Activated T-cell treated with anti-CD3 and anti-CD28 coated beads, Interleukin-2, amount 50 U/mL, for 4 hours (primary cell): ENCODE data around the gene UBN2. TPM values are rescaled to one million over a fixed set of nuclear protein-coding genes. Genes with fewer than 3 reads are reported as not detected.
A peak's percentile ranks its signal among the peaks of the same experiment; 100 is the strongest.
"Not testable (repeated sequence)": the region's sequence is repeated elsewhere in the genome, so short reads cannot be mapped to it uniquely, and the experiment has no call there.

Source experiments
- ATAC-seq, 2 donors: fragments of 200-7000 bp; cut with Tn5 transposase; one replicate each; pipeline ENCODE4 v1.10.0; 2021
- DNase-seq: peaks from one replicate; pipeline ENCODE4 v3.0.0-alpha.2; 2020
- H3K27me3 Mint-ChIP-seq: one replicate; pipeline ENCODE4 v1.8.0; 2021; ENCODE audit warnings: low read depth, mixed read lengths
- H3K36me3 Mint-ChIP-seq: one replicate; pipeline ENCODE4 v1.8.0; 2022; ENCODE audit warnings: mixed read lengths; ENCODE audit not compliant: insufficient read depth
- H3K4me1 Mint-ChIP-seq: one replicate; pipeline ENCODE4 v1.8.0; 2021; ENCODE audit warnings: low read depth, mixed read lengths
- H3K4me3 Mint-ChIP-seq: one replicate; pipeline ENCODE4 v1.8.0; 2021; ENCODE audit warnings: mild to moderate bottlenecking, moderate library complexity, mixed read lengths
- H3K9me3 Mint-ChIP-seq: one replicate; pipeline ENCODE4 v1.8.0; 2021; ENCODE audit warnings: mixed read lengths
- total RNA-seq, 3 donors: library from RNA; stranded (reverse); gene quantifications; one replicate each; pipeline ENCODE4 v1.2.1, GENCODE V29; 2021

UBN2 gene
- 1 to 10 TPM; 5.9 to 8.2 (median 6.7) TPM for total RNA-seq

- no peaks in the 10 kb centered on the region for H3K27me3 Mint-ChIP-seq
- no peaks in the 10 kb centered on the region for H3K9me3 Mint-ChIP-seq
- peaks cover 3% of the 10 kb centered on the region for H3K36me3 Mint-ChIP-seq
- DNase-seq (peak; percentile 92), ATAC-seq (peak; percentile 82 to 87)
- H3K4me3 Mint-ChIP-seq: peak within 1 kb of the TSS; percentile 99
- H3K4me1 Mint-ChIP-seq: peaks cover 29% of the 10 kb centered on the region
These were observed at the start of gene UBN2 for GRCh38 chr7:139230774-139231512. TSS of gene UBN2 (plus strand) at chr7:139231237. CDS start at chr7:139231485, 248 bp downstream.

- H3K9me3 Mint-ChIP-seq: no peaks in the 10 kb centered on the region
- H3K4me3 Mint-ChIP-seq: no peak overlapping the region
- DNase-seq (no peak), ATAC-seq (no peak)
- H3K4me1 Mint-ChIP-seq: no peaks in the 10 kb centered on the region
- H3K27me3 Mint-ChIP-seq: no peaks in the 10 kb centered on the region
- peaks cover 19% of the 10 kb centered on the region for H3K36me3 Mint-ChIP-seq
These were observed 49.6 kb upstream of the UBN2 start for GRCh38 chr7:139181404-139181803.

- peaks cover 19% of the 10 kb centered on the region for H3K36me3 Mint-ChIP-seq
- no peak for DNase-seq
- no peaks in the 10 kb centered on the region for H3K4me1 Mint-ChIP-seq
- ATAC-seq: no peak
- no peaks in the 10 kb centered on the region for H3K9me3 Mint-ChIP-seq
- H3K4me3 Mint-ChIP-seq: no peak overlapping the region
- no peaks in the 10 kb centered on the region for H3K27me3 Mint-ChIP-seq
These were observed 48.7 kb upstream of the UBN2 start for GRCh38 chr7:139182363-139182762.

- Mint-ChIP-seq H3K36me3 (peaks cover 19% of the 10 kb centered on the region), H3K4me3 (no peak overlapping the region), H3K27me3 (no peaks in the 10 kb centered on the region), H3K4me1 (no peaks in the 10 kb centered on the region), H3K9me3 (no peaks in the 10 kb centered on the region)
- ATAC-seq (no peak), DNase-seq (no peak)
These were observed 47.8 kb upstream of the UBN2 start for GRCh38 chr7:139183251-139183650.

- DNase-seq (no peak), ATAC-seq (no peak)
- peaks cover 19% of the 10 kb centered on the region for H3K36me3 Mint-ChIP-seq
- no peaks in the 10 kb centered on the region for H3K9me3 Mint-ChIP-seq
- no peak overlapping the region for H3K4me3 Mint-ChIP-seq
- no peaks in the 10 kb centered on the region for H3K4me1 Mint-ChIP-seq
- H3K27me3 Mint-ChIP-seq: no peaks in the 10 kb centered on the region
These were observed 47.1 kb upstream of the UBN2 start for GRCh38 chr7:139183878-139184338.

DNA sequence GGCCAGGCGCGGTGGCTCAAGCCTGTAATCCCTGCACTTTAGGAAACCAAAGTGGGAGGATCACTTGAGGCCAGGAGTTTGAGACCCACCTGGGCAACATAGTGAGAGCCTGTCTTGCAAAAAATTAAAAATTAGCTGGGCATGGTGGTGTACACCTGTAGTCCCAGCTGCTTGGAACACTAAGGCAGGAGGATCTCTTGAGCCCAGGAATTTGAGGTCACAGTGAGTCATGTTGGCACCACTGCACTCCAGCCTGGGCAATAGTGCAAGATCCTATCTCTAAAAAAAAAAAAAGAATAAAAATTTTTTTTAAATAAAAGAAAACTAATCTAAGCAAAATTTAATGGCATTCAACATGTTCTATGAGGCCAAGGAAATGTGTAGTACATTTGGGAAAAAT is 44.9 kb upstream of the UBN2 start:
- no peaks in the 10 kb centered on the region for H3K9me3 Mint-ChIP-seq
- no peaks in the 10 kb centered on the region for H3K4me1 Mint-ChIP-seq
- H3K27me3 Mint-ChIP-seq: no peaks in the 10 kb centered on the region
- peaks cover 14% of the 10 kb centered on the region for H3K36me3 Mint-ChIP-seq
- DNase-seq (no peak), ATAC-seq (no peak)
- no peak overlapping the region for H3K4me3 Mint-ChIP-seq

DNA sequence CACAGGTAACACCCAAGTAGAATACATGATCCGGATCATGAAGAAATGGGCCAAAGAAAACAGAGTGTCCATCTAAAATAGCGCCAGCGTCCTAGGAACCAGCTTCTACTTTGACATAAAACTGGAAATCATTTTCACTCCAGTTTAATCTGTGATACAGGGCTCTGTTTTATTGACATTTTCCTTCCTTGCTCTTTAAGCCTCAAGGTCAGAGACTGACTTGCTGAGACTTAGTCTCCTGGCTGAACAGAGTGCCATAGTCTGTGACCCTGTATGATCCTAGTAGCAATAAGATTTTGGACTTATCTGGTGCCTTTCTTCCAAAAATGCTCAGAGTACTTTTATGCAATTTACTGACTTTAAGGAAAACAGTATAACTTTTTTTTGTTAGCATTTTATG is 41.7 kb upstream of the UBN2 start:
- Mint-ChIP-seq H3K4me1 (no peaks in the 10 kb centered on the region), H3K36me3 (peaks cover 3% of the 10 kb centered on the region), H3K27me3 (no peaks in the 10 kb centered on the region), H3K4me3 (no peak overlapping the region), H3K9me3 (peaks cover 4% of the 10 kb centered on the region)
- no peak for DNase-seq
- ATAC-seq: no peak

GRCh38 chr7:139192014-139192706 is 38.9 kb upstream of the UBN2 start:
- Mint-ChIP-seq H3K4me3 (no peak overlapping the region), H3K4me1 (no peaks in the 10 kb centered on the region), H3K36me3 (peaks cover 3% of the 10 kb centered on the region), H3K9me3 (peaks cover 4% of the 10 kb centered on the region), H3K27me3 (no peaks in the 10 kb centered on the region)
- ATAC-seq (no peak), DNase-seq (no peak)

GRCh38 chr7:139200382-139200781 is 30.7 kb upstream of the UBN2 start:
- ATAC-seq: no peak

DNA sequence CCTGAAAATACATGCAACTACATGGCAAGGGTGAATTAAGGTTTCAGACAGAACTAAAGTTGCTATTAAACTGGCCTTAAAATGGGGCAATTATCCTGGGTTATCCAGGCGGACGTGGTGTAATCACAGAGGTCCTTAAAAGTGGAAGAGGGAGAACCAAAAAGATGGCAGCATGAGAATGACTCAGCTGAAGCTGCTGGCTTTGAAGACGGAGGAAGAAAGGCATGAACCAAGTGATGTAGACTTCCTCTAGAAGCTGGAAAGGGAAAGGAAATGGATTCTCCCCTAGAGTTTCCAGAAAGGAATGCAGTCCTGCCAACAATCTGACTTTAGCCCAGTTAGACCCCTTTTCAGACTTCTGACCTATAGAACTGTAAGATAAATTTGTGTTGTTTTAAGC is 27.0 kb upstream of the UBN2 start:
- Mint-ChIP-seq H3K4me3 (no peak overlapping the region), H3K4me1 (no peaks in the 10 kb centered on the region), H3K9me3 (peaks cover 27% of the 10 kb centered on the region), H3K27me3 (no peaks in the 10 kb centered on the region), H3K36me3 (peaks cover 3% of the 10 kb centered on the region)
- ATAC-seq (no peak), DNase-seq (no peak)

More at GRCh38 chr7:139200382-139200781, 30.7 kb upstream of the UBN2 start:
- no peaks in the 10 kb centered on the region for H3K36me3 Mint-ChIP-seq
- H3K27me3 Mint-ChIP-seq: no peaks in the 10 kb centered on the region
- H3K9me3 Mint-ChIP-seq: peaks cover 10% of the 10 kb centered on the region
- no peak overlapping the region for H3K4me3 Mint-ChIP-seq
- DNase-seq: no peak
- no peaks in the 10 kb centered on the region for H3K4me1 Mint-ChIP-seq

- H3K27me3 Mint-ChIP-seq: peaks cover 8% of the 10 kb centered on the region
These were observed 25.2 kb upstream of the UBN2 start for GRCh38 chr7:139205843-139206242.

DNA sequence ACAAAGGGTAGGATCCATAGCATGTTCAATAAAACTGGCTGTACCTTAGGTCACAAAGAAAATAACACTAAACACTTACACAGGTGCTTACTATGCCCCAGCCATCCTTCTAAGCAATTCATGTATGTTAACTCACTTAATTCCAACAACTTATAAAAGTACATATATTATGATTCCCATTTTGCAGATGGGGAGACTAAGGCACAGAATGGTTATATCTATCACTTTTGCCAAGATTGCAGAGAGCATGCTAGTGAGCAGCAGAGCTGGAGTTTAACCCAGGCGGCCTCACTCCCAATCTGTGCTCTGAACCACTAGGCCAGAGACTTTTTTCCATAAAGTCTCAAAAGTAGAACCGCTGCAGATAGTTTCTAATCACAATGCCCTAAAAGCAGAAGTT is 18.9 kb upstream of the UBN2 start:
- DNase-seq (no peak), ATAC-seq (no peak)
- H3K9me3 Mint-ChIP-seq: peaks cover 10% of the 10 kb centered on the region
- no peaks in the 10 kb centered on the region for H3K4me1 Mint-ChIP-seq
- H3K36me3 Mint-ChIP-seq: no peaks in the 10 kb centered on the region
- no peak overlapping the region for H3K4me3 Mint-ChIP-seq
- H3K27me3 Mint-ChIP-seq: peaks cover 10% of the 10 kb centered on the region

More at GRCh38 chr7:139205843-139206242, 25.2 kb upstream of the UBN2 start:
- DNase-seq (no peak), ATAC-seq (no peak)
- H3K4me3 Mint-ChIP-seq: no peak overlapping the region
- peaks cover 36% of the 10 kb centered on the region for H3K9me3 Mint-ChIP-seq
- H3K36me3 Mint-ChIP-seq: peaks cover 3% of the 10 kb centered on the region
- no peaks in the 10 kb centered on the region for H3K4me1 Mint-ChIP-seq

DNA sequence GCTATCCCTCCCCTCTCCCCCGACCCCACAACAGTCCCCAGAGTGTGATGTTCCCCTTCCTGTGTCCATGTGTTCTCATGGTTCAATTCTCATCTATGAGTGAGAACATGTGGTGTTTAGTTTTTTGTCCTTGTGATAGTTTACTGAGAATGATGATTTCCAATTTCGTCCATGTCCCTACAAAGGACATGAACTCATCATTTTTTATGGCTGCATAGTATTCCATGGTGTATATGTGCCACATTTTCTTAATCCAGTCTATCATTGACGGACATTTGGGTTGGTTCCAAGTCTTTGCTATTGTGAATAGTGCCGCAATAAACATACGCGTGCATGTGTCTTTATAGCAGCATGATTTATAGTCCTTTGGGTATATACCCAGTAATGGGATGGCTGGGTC is 17.5 kb upstream of the UBN2 start:
- not testable (repeated sequence) for H3K4me1 Mint-ChIP-seq, H3K4me3 Mint-ChIP-seq, H3K36me3 Mint-ChIP-seq, H3K9me3 Mint-ChIP-seq, ATAC-seq, DNase-seq
- peaks cover 13% of the 10 kb centered on the region for H3K27me3 Mint-ChIP-seq

DNA sequence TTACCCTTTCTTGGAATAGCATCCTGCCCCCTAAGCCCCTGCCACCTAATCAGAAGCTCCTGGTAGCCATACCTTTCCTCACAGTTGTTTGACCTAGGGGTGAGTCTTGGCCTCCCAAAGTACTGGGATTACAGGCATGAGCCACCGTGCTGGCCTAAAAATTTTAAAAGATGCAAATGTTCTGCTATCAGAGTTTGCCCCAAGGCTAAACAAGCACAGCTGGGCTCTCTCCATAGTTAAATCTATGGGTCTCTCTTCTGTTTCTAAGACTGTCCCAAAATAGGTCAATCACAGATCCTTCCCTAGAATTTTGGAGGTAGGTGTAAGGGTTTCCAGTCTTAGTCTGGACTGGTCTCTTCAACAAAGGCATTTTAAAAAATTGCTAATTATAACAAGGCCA is 12.9 kb upstream of the UBN2 start:
- no peaks in the 10 kb centered on the region for H3K36me3 Mint-ChIP-seq
- H3K4me1 Mint-ChIP-seq: no peaks in the 10 kb centered on the region
- H3K9me3 Mint-ChIP-seq: no peaks in the 10 kb centered on the region
- peaks cover 10% of the 10 kb centered on the region for H3K27me3 Mint-ChIP-seq
- no peak overlapping the region for H3K4me3 Mint-ChIP-seq
- no peak for ATAC-seq
- no peak for DNase-seq

- Mint-ChIP-seq H3K4me3 (no peak overlapping the region), H3K27me3 (peaks cover 7% of the 10 kb centered on the region), H3K9me3 (no peaks in the 10 kb centered on the region), H3K4me1 (no peaks in the 10 kb centered on the region), H3K36me3 (no peaks in the 10 kb centered on the region)
- no peak for ATAC-seq
- DNase-seq: no peak
These were observed 6.8 kb upstream of the UBN2 start for GRCh38 chr7:139224219-139224618.
